ENCODE measurements around the gene P2RY14.

GRCh38 chr3:151219056-151219455 is 59.3 kb downstream of the P2RY14 start:
- no peak for TF ChIP-seq JUND (IDR thresholded peaks at IDR 0.05; ENCODE audit: low read depth, low read length)
- no peak for TF ChIP-seq MTA3 (IDR thresholded peaks at IDR 0.05; ENCODE audit: borderline replicate concordance, low read length)
- TF ChIP-seq CTCF (IDR thresholded peaks at IDR 0.05 in 2 of 3, conservative IDR thresholded peaks at IDR 0.05 in 1 of 3; ENCODE audit: control insufficient read depth in 2 of 3, extremely low read depth in 1 of 3, insufficient read depth in 1 of 3, low read depth in 3 of 3, low read length in 3 of 3), result no peak
- no peak for TF ChIP-seq MYC (IDR thresholded peaks at IDR 0.05; ENCODE audit: insufficient read depth, insufficient read length, insufficient replicate concordance, low read length, severe bottlenecking)
- no peak for TF ChIP-seq ATF3 (IDR thresholded peaks at IDR 0.05; ENCODE audit: borderline replicate concordance, extremely low read depth, low read depth, low read length)
- TF ChIP-seq ZNF274 (IDR thresholded peaks at IDR 0.05; ENCODE audit: insufficient read depth, insufficient read length), result no peak
- no peak for TF ChIP-seq POLR2A (IDR thresholded peaks at IDR 0.05; ENCODE audit: low read depth, low read length)
- TF ChIP-seq SUZ12 (IDR thresholded peaks at IDR 0.05; ENCODE audit: unreplicated experiment), result no peak
- no peak for TF ChIP-seq CEBPB (IDR thresholded peaks at IDR 0.05; ENCODE audit: borderline replicate concordance in 1 of 2, low read depth in 2 of 2, low read length in 2 of 2)
- TF ChIP-seq MAX (IDR thresholded peaks at IDR 0.05; ENCODE audit: low read depth, low read length), result no peak
- TF ChIP-seq ESRRA (IDR thresholded peaks at IDR 0.05; ENCODE audit: low read length), result no peak

Measured in GM12878 (cell line).